Breast epithelium (tissue), 4 donors: ENCODE results near the gene C12orf60. TPM values are rescaled to one million over a fixed set of nuclear protein-coding genes. Genes with fewer than 3 reads are reported as not detected.
A peak's percentile ranks its signal among the peaks of the same experiment; 100 is the strongest.

Source experiments
- DNase-seq, 2 donors: peaks; one replicate each; pipeline ENCODE4 v3.0.0-alpha.2; 2019; ENCODE audit warnings: low spot score in 2 of 2
- H3K27ac ChIP-seq, 2 donors: fragments of 200-600 bp; sonication (generic) in 1 of 2; one replicate each; pipeline ENCODE4 v1.5.1; 2016 to 2019; ENCODE audit warnings: mild to moderate bottlenecking in 1 of 2
- H3K27me3 ChIP-seq, 2 donors: fragments of 200-600 bp; sonication (generic) in 1 of 2; one replicate each; pipeline versions ENCODE4 v1.5.1 to v1.6.0; 2017 to 2019; ENCODE audit warnings: control low read depth in 1 of 2, mild to moderate bottlenecking in 1 of 2
- H3K36me3 ChIP-seq: fragments of 200-600 bp; one replicate; pipeline ENCODE4 v1.5.1; 2019
- H3K4me1 ChIP-seq, 2 donors: fragments of 200-600 bp; sonication (generic); one replicate each; pipeline ENCODE4 v1.5.1; 2016 to 2019; ENCODE audit warnings: control low read depth in 1 of 2
- H3K4me3 ChIP-seq, 3 donors: fragments of 200-600 bp; sonication (generic); 1 replicate in 2 of 3; 2 replicates in 1 of 3; pipeline ENCODE4 v1.5.1; 2016 to 2019; ENCODE audit warnings: mild to moderate bottlenecking in 3 of 3, moderate library complexity in 2 of 3
- H3K9me3 ChIP-seq, 2 donors: fragments of 200-600 bp; sonication (generic) in 1 of 2; one replicate each; pipeline ENCODE4 v1.5.1; 2016 to 2019; ENCODE audit warnings: control low read depth in 1 of 2
- POLR2A ChIP-seq: fragments of 450-650 bp; IDR thresholded peaks from one replicate; pipeline ENCODE4 v1.6.1; 2016; ENCODE audit warnings: antibody characterized with exemption, mild to moderate bottlenecking, moderate library complexity
- POLR2AphosphoS5 ChIP-seq, 3 donors: sonication (generic); formaldehyde crosslinking; IDR thresholded peaks; one replicate each; pipeline ENCODE4 v1.6.1; 2017; ENCODE audit warnings: antibody characterized with exemption in 3 of 3
- intact Hi-C: fragments of 100-400 bp; cut with DNase I; formaldehyde crosslinking; loops from one replicate; pipeline ENCODE4 v1.15.1; 2023; ENCODE audit warnings: low total_unique reads
- total RNA-seq, 3 donors: library from RNA; depleted of rRNA; stranded (reverse); fragments of >200 nt; gene quantifications; one replicate each; pipeline ENCODE4 v1.1.0, GENCODE V29; 2016
- TF ChIP-seq, protein P1 (sequence below), 3 donors: fragments of 450-650 bp; IDR thresholded peaks; one replicate each; pipeline ENCODE4 v1.5.1; 2016 to 2017; ENCODE audit warnings: antibody characterized with exemption in 3 of 3, mild to moderate bottlenecking in 3 of 3, moderate library complexity in 3 of 3

C12orf60 gene
- total RNA-seq, 3 donors from 2014 or later = 1.4 to 2.3 (median 1.6) TPM

GRCh38 chr12:14770496-14771461 lies 32.7 kb upstream of the C12orf60 start:
- peaks cover 0 to 7% of the 10 kb centered on the region in 2 donors for H3K9me3 ChIP-seq
- peak; percentile 96 to 97 for DNase-seq
- intact Hi-C loops = no loop called here
- TF ChIP-seq, protein P1, sequence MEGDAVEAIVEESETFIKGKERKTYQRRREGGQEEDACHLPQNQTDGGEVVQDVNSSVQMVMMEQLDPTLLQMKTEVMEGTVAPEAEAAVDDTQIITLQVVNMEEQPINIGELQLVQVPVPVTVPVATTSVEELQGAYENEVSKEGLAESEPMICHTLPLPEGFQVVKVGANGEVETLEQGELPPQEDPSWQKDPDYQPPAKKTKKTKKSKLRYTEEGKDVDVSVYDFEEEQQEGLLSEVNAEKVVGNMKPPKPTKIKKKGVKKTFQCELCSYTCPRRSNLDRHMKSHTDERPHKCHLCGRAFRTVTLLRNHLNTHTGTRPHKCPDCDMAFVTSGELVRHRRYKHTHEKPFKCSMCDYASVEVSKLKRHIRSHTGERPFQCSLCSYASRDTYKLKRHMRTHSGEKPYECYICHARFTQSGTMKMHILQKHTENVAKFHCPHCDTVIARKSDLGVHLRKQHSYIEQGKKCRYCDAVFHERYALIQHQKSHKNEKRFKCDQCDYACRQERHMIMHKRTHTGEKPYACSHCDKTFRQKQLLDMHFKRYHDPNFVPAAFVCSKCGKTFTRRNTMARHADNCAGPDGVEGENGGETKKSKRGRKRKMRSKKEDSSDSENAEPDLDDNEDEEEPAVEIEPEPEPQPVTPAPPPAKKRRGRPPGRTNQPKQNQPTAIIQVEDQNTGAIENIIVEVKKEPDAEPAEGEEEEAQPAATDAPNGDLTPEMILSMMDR (IDR thresholded peaks at IDR 0.05) = peak in 1 of 3 donors; percentile 8
- TF ChIP-seq POLR2A (peak; percentile 95), POLR2AphosphoS5 (IDR thresholded peaks at IDR 0.05) (peak; percentile 98 to 99 (median 99))
- no peaks in the 10 kb centered on the region for H3K27me3 ChIP-seq
- no peaks in the 10 kb centered on the region for H3K4me1 ChIP-seq
- no peaks in the 10 kb centered on the region for H3K36me3 ChIP-seq
- peak overlapping the region; percentile 73 to 88 (median 78) for H3K4me3 ChIP-seq
- H3K27ac ChIP-seq = peak overlapping the region; percentile 95

GRCh38 chr12:14771651-14772137 lies 31.8 kb upstream of the C12orf60 start:
- Histone ChIP-seq H3K36me3 (no peaks in the 10 kb centered on the region), H3K4me3 (peak overlapping the region; percentile 73 to 88 (median 78)), H3K9me3 (no peaks in the 10 kb centered on the region), H3K27ac (peak overlapping the region; percentile 95), H3K4me1 (peaks cover 0 to 7% of the 10 kb centered on the region in 2 donors), H3K27me3 (no peaks in the 10 kb centered on the region)
- TF ChIP-seq, protein P1 (IDR thresholded peaks at IDR 0.05) = no peak
- TF ChIP-seq POLR2AphosphoS5 (IDR thresholded peaks at IDR 0.05) = no peak
- no peak for TF ChIP-seq POLR2A
- intact Hi-C loops = no loop called here
- no peak for DNase-seq

- DNase-seq = no peak
- H3K9me3 ChIP-seq = no peaks in the 10 kb centered on the region
- H3K27me3 ChIP-seq = no peaks in the 10 kb centered on the region
- no peak overlapping the region for H3K4me3 ChIP-seq
- H3K27ac ChIP-seq = peak overlapping the region in 1 of 2 donors; percentile 98
- intact Hi-C loops = no loop called here
- H3K36me3 ChIP-seq = no peaks in the 10 kb centered on the region
- TF ChIP-seq POLR2AphosphoS5 (IDR thresholded peaks at IDR 0.05) = no peak
- TF ChIP-seq, protein P1 (IDR thresholded peaks at IDR 0.05) = no peak
- peaks cover 0 to 7% of the 10 kb centered on the region in 2 donors for H3K4me1 ChIP-seq
These were observed 30.5 kb upstream of the C12orf60 start for GRCh38 chr12:14772946-14773345.

DNA sequence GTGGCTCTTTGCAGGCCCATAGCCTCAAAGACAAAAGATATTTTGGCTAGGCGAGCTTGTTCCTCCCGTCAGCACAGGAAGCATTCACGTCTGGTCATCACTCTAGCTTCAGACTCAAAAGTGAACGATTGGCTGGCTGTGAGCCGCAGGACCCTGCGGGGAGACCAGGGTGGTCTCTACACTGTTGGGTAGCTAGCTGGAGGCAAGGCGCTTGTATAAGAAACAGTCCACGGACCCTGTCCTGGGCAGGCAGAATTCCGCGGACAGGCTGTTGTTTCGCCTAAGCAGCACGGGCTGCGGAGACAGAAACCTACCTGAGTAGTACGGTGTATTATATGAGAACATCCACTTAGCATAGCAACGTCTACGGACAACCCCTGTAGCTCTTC lies 29.8 kb upstream of the C12orf60 start:
- TF ChIP-seq, protein P1 (IDR thresholded peaks at IDR 0.05) = no peak
- TF ChIP-seq POLR2A = no peak
- TF ChIP-seq POLR2AphosphoS5 (IDR thresholded peaks at IDR 0.05) = no peak
- Histone ChIP-seq H3K27me3 (no peaks in the 10 kb centered on the region), H3K4me3 (peak overlapping the region; percentile 79 to 88 (median 79)), H3K4me1 (peaks cover 0 to 7% of the 10 kb centered on the region in 2 donors), H3K9me3 (no peaks in the 10 kb centered on the region), H3K27ac (peak overlapping the region; percentile 98 to 99), H3K36me3 (no peaks in the 10 kb centered on the region)
- no peak for DNase-seq
- intact Hi-C loops = no loop called here
